ENCODE data around the gene RAB27B.

RAB27B gene

DNA sequence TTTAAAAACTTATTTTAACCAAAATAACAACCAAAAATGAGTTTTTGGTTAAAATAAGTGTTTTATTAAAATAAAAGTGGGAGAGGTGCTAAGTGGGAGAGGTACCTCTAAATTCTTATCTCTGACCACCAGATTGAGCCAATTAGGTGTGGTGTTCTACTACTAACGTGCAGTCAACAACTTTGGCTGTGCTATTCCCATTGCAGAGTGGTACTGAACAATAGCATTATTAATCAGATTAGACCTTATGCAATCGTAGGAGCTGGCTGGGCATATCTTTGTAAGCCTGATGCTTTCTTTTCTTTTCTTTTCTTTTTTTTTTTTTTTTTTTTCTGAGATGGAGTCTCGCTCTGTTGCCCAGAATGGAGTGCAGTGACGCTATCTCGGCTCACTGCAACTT is 38.9 kb downstream of the RAB27B start:
- DNase-seq (ENCODE audit: low spot score) = no peak

DNA sequence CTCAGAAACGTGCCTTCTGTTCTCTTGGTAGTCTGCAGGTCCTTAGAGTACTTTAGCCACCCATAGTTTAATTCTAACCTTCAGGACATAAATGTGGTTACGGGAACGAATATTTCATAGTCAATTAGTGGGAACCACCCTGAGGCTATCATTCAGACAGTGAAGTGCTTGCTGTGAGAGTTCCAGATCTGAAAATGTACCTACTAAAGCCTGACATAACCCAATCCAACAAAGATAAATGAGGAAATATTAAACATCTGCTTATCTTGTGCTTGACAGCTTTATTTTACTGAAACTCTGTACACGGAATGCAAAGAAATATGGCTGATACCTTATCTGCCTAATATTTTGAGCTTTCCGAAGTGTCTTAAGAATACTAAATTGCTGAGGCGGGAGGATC is 43.0 kb downstream of the RAB27B start:
- no peak for DNase-seq (ENCODE audit: low spot score)

DNA sequence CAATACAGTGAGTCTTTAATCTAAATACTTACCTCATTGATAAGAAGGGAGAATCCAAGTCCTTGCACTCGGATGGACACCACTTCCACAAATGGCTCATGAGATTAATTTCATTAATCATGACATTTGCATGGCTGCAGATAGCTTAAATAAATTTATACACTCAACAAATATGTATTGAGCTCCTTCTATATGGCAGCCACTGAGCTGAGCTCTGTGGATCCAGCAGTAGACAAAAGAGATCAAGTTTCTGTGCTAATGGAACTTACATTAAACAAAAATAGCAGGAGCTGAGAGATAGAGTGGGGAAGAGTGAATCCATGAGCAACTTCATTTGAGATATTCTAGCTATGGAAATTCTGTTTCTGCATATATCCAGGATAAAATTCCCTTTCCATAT is 44.4 kb downstream of the RAB27B start:
- DNase-seq (ENCODE audit: low spot score) = no peak

DNA sequence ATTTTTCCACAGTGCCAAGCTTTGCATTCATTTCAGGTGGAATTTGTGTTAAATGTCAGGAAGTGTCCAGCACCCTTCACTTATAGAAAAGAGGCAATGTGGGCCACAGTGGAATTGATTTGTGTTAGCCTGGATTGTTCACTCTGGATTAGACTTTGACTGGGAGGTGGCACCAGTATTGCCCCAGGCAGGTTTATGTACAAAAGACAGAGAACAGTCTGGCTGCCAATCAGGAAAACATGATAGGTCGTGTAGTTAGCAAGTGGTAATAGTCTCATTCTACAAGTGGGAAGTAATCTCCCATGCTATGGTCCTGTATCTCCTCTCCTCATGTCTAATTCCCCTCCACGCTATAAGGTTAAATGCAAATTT is 45.6 kb downstream of the RAB27B start:
- peak; percentile 4 for DNase-seq (ENCODE audit: low spot score)

DNA sequence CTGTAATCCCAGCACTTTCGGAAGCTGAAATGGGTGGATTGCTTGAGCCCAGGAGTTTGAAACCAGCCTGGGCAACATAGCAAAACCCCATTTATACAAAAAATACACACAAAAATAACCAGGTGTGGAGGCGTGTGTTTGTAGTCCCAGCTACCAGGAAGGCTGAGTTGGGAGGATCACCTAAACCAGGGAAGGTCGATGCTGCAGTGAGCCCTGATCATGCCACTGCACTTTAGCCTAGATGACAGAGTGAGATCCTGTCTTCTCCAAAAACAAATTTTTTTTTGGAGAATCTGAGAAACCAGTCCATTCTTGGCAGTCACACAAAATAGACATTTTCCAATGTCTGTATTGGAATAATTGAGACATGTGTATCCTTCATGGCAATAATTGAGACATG is 46.8 kb downstream of the RAB27B start:
- no peak for DNase-seq (ENCODE audit: low spot score)

- no peak for DNase-seq (ENCODE audit: low spot score)
Observed at GRCh38 chr18:54877076-54877475, 48.8 kb downstream of the RAB27B start.

DNA sequence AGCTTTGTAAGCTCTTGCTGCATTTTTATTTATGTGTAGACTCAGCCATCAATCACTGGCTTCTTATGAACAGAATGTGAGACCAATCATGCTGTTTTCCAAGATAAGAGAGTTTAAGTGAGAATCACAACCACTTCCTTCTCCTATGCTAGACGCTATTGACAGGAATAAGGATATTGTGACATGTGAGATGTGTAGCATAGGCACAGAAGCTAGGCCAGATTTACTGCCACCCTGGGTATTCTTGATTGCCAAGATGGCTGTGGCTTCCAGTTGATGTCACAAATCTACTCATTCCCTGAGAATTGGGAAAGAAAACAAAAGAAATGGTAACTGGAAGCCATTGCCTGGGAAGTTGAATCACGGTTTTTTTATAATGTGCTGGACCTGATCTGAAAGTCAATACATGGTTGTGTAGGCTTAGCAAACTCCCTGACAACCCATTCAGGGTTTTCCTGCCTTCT is 49.9 kb downstream of the RAB27B start:
- no peak for DNase-seq (ENCODE audit: low spot score)

DNA sequence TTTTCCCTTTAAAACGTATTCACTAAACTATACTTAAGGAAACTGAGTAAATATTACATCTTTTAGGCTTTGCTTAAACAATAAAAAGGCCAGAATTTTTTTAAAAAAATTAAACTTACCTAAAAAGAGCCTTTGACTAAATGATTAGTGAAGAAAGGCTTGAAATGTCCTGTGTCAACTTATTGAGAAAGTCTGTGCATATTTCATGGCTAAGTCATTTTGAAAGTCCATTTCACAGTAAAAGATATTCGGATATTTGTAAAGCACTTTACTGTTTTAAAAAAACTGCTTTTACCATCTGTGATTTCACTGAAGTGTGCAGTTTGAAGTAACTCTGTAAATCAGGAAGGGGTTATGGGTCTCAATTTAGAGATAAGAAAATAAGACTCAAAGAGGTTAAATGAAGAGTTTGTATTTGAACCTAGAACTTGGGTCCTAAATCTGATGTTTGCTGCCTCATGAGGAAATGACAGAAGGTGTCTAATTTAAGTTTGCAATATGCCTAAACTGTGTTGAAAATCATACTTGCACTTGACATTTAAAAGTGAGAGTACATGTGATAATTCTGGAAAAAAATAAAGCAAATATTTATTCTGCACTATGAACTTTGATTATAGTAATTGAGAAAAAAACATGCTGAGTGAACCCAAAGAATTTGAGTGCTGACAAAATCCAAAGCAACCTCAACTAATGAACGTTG is 50.5 kb downstream of the RAB27B start:
- DNase-seq (ENCODE audit: low spot score) = no peak

- DNase-seq (ENCODE audit: low spot score) = no peak
Observed at GRCh38 chr18:54879691-54880090, 51.4 kb downstream of the RAB27B start.

- no peak for DNase-seq (ENCODE audit: low spot score)
Observed at GRCh38 chr18:54880395-54881105, 52.3 kb downstream of the RAB27B start.

GRCh38 chr18:54881229-54881768 is 53.0 kb downstream of the RAB27B start:
- no peak for DNase-seq (ENCODE audit: low spot score)

GRCh38 chr18:54882318-54882717 is 54.0 kb downstream of the RAB27B start:
- DNase-seq (ENCODE audit: low spot score) = no peak

- no peak for DNase-seq (ENCODE audit: low spot score)
Observed at GRCh38 chr18:54883816-54884604, 55.7 kb downstream of the RAB27B start.

GRCh38 chr18:54888378-54888777 is 60.1 kb downstream of the RAB27B start:
- no peak for DNase-seq (ENCODE audit: low spot score)

DNA sequence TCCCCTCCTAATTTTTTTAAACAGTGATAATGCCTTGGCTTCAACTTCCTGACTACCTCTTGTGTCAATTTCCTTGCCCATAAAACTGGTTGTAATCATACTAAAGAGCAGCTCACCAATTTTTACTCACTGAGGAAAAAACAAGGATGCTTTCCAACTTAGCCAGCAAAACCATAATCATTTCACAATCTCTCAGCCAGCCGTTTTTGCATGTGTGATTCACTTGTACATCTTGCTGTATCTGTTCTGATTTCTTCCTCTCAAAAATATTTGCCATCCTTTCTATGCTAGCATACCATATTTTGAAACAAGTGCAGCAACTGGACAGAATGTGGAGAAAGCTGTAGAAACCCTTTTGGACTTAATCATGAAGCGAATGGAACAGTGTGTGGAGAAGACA is 60.7 kb downstream of the RAB27B start:
- DNase-seq (ENCODE audit: low spot score) = no peak

DNA sequence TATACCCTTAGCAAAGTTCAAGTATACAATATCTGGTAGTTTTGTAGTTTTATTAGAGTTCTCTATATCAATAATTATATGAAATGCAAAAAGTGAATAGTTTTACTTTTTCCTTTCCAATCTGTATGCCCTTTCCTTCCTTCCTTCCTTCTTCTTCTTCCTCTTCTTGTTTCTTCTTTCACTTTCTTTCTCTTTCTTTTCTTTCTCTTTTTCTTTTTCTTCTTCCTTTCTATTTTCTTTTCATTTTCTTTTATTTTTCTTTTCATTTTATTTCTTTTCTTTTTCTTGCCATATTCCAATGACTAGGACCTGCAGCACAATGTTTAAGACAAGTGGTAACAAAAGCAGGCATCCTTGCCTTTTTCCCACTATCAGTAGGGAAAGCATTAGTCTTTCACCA is 71.2 kb downstream of the RAB27B start:
- DNase-seq (ENCODE audit: low spot score) = no peak

DNA sequence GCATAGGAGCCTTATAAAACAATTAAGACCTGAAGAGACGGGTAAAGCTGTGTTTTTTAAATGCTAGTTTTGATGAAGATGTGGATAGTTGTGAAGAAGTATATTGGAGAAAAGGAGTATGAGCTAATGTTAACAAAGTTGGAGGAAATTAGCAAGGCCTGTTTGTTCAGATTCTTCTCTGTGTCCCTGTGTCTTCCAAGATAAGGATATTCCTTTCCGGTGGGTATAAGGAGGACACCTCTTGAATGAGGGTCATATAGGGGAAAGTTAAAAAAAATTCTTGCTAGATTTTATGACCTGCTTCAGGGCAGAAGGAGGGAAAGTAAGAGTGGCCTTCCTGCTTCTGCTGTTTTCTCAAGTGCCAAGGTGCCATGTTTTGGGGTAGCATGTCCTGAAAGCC is 72.0 kb downstream of the RAB27B start:
- DNase-seq (ENCODE audit: low spot score) = no peak

DNA sequence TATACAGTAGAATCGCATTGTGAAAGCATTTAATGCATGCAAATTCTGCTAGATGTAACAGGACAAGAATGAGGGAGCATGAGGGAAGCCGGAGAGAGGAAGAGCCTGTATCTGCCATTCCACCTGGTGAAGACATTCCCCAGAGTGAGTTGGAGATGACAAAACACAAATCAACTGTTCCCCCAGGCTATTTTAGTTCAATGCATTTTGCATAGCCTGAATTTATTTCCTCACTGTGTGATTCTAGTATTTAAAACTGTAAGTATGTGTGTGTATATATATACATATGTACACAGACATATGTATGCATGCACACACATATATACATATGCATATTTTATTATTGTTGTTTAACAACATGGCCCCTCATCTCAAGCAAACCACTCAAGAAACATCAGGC is 76.3 kb downstream of the RAB27B start:
- DNase-seq (ENCODE audit: low spot score) = no peak

DNA sequence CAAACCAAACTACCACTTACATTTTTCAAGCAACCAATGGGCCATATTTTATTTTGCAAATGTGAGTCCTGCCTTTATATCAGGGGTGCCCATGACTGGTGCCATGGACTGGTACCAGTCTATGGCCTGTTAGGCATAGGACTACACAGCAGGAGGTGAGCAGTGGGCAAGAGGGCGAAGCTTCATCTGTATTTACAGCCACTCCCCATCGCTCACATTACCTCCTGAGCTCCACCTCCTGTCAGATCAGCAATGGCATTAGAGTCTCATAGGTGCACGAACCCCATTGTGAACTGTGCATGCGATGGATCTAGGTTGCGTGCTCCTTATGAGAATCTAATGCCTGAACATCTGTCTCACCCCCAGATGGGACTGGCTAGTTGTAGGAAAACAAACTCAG is 77.4 kb downstream of the RAB27B start:
- DNase-seq (ENCODE audit: low spot score) = no peak

DNA sequence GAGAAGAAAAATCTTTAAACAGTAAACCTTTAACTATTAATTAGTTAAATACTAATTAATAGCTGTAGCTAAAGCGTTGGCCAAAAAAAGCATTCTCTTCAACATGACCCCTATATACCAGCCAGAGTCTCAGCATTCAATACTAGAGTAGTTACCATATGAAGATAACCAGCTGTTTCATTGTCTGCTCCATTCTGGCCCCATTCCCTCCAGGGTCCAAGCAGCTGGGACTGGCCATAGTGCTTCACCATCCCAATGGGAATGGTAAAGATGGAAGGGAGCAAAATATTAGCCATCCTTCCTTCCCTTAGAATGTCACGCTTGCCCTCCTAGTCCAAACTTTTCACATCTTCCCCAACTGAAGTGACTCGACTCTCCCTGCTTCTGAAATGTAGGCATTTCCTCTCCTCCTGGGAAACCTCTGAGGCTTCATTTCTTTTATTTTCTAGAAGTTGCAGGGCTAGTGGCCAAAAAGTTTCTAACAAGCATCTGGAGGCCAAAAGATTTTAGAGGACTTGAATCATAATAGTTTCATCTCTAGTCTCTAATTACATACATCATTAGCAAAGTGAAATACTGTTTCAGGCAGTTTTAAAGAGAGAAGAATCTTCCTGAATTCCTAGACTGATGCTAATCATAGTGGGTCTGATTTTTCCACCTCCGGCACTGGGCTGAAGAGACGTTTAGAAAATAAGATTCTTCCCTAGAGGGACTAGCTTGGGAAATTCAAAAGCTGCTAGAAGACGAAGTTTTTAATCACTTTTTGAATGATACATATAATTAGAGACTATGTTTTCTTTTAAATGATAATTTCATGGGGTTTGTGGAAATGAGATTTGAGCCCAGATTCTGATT is 78.3 kb downstream of the RAB27B start:
- DNase-seq (ENCODE audit: low spot score) = no peak

DNA sequence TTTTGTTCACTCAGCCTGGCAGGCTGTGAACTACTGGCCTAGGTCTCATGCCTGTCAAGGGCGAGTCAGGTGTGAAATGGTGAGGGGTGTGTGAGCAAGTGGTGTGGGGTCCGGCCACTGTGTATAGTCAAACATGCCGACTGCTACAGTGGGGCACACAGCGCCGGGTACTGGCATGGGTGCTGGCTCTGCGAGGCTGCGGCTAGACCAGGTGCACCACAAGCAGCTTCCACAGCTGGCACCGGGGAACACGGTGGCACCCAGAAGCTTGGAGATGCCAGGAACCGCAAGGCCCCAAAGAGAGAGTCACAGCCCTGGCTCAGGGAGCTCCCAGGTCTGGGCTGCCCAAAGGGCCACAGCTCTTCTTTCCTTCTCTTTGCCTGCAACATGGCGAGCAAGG is 81.3 kb downstream of the RAB27B start:
- no peak for DNase-seq (ENCODE audit: low spot score)
